GM04503 (cell line): Measurements from ENCODE around the gene TARBP1.
"Not testable (repeated sequence)": the region's sequence is repeated elsewhere in the genome, so short reads cannot be mapped to it uniquely, and the experiment has no call there.

Experiments
- DNase-seq: peaks from one replicate; pipeline ENCODE4 v3.0.0-alpha.2; 2012; ENCODE audit warnings: low read depth

TARBP1 gene

GRCh38 chr1:234478481-234479309 lies at the start of gene TARBP1:
TARBP1 (minus strand) TSS chr1:234479179; CDS start chr1:234479103, 76 bp downstream.
- DNase-seq = no peak

- DNase-seq = no peak
Observed at GRCh38 chr1:234528074-234528865, 49.3 kb upstream of the TARBP1 start.

- no peak for DNase-seq
Observed at GRCh38 chr1:234527346-234527745, 48.4 kb upstream of the TARBP1 start.

GRCh38 chr1:234526922-234527321 lies 47.9 kb upstream of the TARBP1 start:
- no peak for DNase-seq

- DNase-seq = no peak
Observed at GRCh38 chr1:234525099-234525799, 46.3 kb upstream of the TARBP1 start.

- no peak for DNase-seq
Observed at GRCh38 chr1:234521836-234522235, 42.9 kb upstream of the TARBP1 start.

GRCh38 chr1:234520908-234521817 lies 42.2 kb upstream of the TARBP1 start:
- no peak for DNase-seq

- DNase-seq = no peak
Observed at GRCh38 chr1:234519506-234519905, 40.5 kb upstream of the TARBP1 start.

GRCh38 chr1:234518876-234519275 lies 39.9 kb upstream of the TARBP1 start:
- DNase-seq = no peak

- DNase-seq = not testable (repeated sequence)
Observed at GRCh38 chr1:234518086-234518485, 39.1 kb upstream of the TARBP1 start.

- DNase-seq = no peak
Observed at GRCh38 chr1:234517110-234517802, 38.3 kb upstream of the TARBP1 start.

- DNase-seq = no peak
Observed at GRCh38 chr1:234515821-234516241, 36.9 kb upstream of the TARBP1 start.

GRCh38 chr1:234515411-234515810 lies 36.4 kb upstream of the TARBP1 start:
- no peak for DNase-seq

GRCh38 chr1:234512451-234512861 lies 33.5 kb upstream of the TARBP1 start:
- DNase-seq = no peak

GRCh38 chr1:234509457-234510328 lies 30.7 kb upstream of the TARBP1 start:
- no peak for DNase-seq

GRCh38 chr1:234507626-234508387 lies 28.8 kb upstream of the TARBP1 start:
- no peak for DNase-seq

GRCh38 chr1:234507089-234507488 lies 28.1 kb upstream of the TARBP1 start:
- no peak for DNase-seq

GRCh38 chr1:234505769-234506102 lies 26.8 kb upstream of the TARBP1 start:
- DNase-seq = peak; percentile 64
